Measurements from ENCODE around the gene HEPHL1.

The HEPHL1 gene

GRCh38 chr11:94131047-94131717, 110.0 kb downstream of the HEPHL1 start:
- no peak for DNase-seq (ENCODE audit: low read depth)

- no peak for DNase-seq (ENCODE audit: low read depth)
Measured at GRCh38 chr11:94131718-94132115, 110.6 kb downstream of the HEPHL1 start.

GRCh38 chr11:94132152-94132558, 111.0 kb downstream of the HEPHL1 start:
- DNase-seq (ENCODE audit: low read depth) = no peak

- no peak for DNase-seq (ENCODE audit: low read depth)
Measured at GRCh38 chr11:94132823-94133408, 111.8 kb downstream of the HEPHL1 start.

- no peak for DNase-seq (ENCODE audit: low read depth)
Measured at GRCh38 chr11:94133752-94134151, 112.6 kb downstream of the HEPHL1 start.

- DNase-seq (ENCODE audit: low read depth) = peak; percentile 34
Measured at GRCh38 chr11:94134651-94135512, 113.7 kb downstream of the HEPHL1 start.

- no peak for DNase-seq (ENCODE audit: low read depth)
Measured at GRCh38 chr11:94139416-94139815, 118.3 kb downstream of the HEPHL1 start.

GRCh38 chr11:94140154-94140655, 119.1 kb downstream of the HEPHL1 start:
- no peak for DNase-seq (ENCODE audit: low read depth)

GRCh38 chr11:94141511-94142307, 120.6 kb downstream of the HEPHL1 start:
- no peak for DNase-seq (ENCODE audit: low read depth)

GRCh38 chr11:94142308-94143281, 121.4 kb downstream of the HEPHL1 start:
- no peak for DNase-seq (ENCODE audit: low read depth)

GRCh38 chr11:94144216-94144615, 123.1 kb downstream of the HEPHL1 start:
- no peak for DNase-seq (ENCODE audit: low read depth)

- no peak for DNase-seq (ENCODE audit: low read depth)
Measured at GRCh38 chr11:94144664-94145063, 123.5 kb downstream of the HEPHL1 start.

- no peak for DNase-seq (ENCODE audit: low read depth)
Measured at GRCh38 chr11:94145431-94145830, 124.3 kb downstream of the HEPHL1 start.

- no peak for DNase-seq (ENCODE audit: low read depth)
Measured at GRCh38 chr11:94145916-94146315, 124.8 kb downstream of the HEPHL1 start.

- DNase-seq (ENCODE audit: low read depth) = no peak
Measured at GRCh38 chr11:94147433-94147845, 126.3 kb downstream of the HEPHL1 start.

GRCh38 chr11:94148189-94148588, 127.0 kb downstream of the HEPHL1 start:
- DNase-seq (ENCODE audit: low read depth) = no peak

GRCh38 chr11:94149431-94150017, 128.4 kb downstream of the HEPHL1 start:
- DNase-seq (ENCODE audit: low read depth) = no peak

- no peak for DNase-seq (ENCODE audit: low read depth)
Measured at GRCh38 chr11:94150056-94150455, 128.9 kb downstream of the HEPHL1 start.

GRCh38 chr11:94150704-94151685, 129.8 kb downstream of the HEPHL1 start:
- DNase-seq (ENCODE audit: low read depth) = no peak
